COLO668 (cell line): ENCODE measurements around the gene SLC14A1.

Experiments
- DNase-seq: peaks from one replicate; lab custom pipeline; 2025; ENCODE audit not compliant: unreplicated experiment; lab: John Stamatoyannopoulos, UW

The SLC14A1 gene

GRCh38 chr18:45719106-45719505 lies 4.9 kb upstream of the SLC14A1 start:
- no peak for DNase-seq

GRCh38 chr18:45722899-45723298 lies 1.1 kb upstream of the SLC14A1 start:
- DNase-seq: peak; percentile 78

GRCh38 chr18:45724601-45725000 lies 620 bp downstream of the SLC14A1 start:
- no peak for DNase-seq

GRCh38 chr18:45725336-45725735 lies 1.4 kb downstream of the SLC14A1 start:
- no peak for DNase-seq

GRCh38 chr18:45726603-45727002 lies 2.6 kb downstream of the SLC14A1 start:
- DNase-seq: no peak

- DNase-seq: no peak
These were observed 3.1 kb downstream of the SLC14A1 start for GRCh38 chr18:45727068-45727467.

GRCh38 chr18:45728336-45729010 lies 4.5 kb downstream of the SLC14A1 start:
- DNase-seq: no peak

GRCh38 chr18:45730832-45731575 lies 7.0 kb downstream of the SLC14A1 start:
- no peak for DNase-seq

GRCh38 chr18:45731716-45732115 lies 7.7 kb downstream of the SLC14A1 start:
- no peak for DNase-seq

- DNase-seq: no peak
These were observed 9.6 kb downstream of the SLC14A1 start for GRCh38 chr18:45733535-45733934.

GRCh38 chr18:45734505-45734904 lies 10.5 kb downstream of the SLC14A1 start:
- DNase-seq: no peak

GRCh38 chr18:45734944-45735343 lies 11.0 kb downstream of the SLC14A1 start:
- no peak for DNase-seq

GRCh38 chr18:45738660-45739059 lies 14.7 kb downstream of the SLC14A1 start:
- DNase-seq: no peak

- DNase-seq: no peak
These were observed 15.3 kb downstream of the SLC14A1 start for GRCh38 chr18:45739268-45739667.

GRCh38 chr18:45739848-45740247 lies 15.9 kb downstream of the SLC14A1 start:
- no peak for DNase-seq

- DNase-seq: no peak
These were observed 17.1 kb downstream of the SLC14A1 start for GRCh38 chr18:45741056-45741455.

- DNase-seq: no peak
These were observed 22.0 kb downstream of the SLC14A1 start for GRCh38 chr18:45745817-45746461.

- no peak for DNase-seq
These were observed 24.5 kb downstream of the SLC14A1 start for GRCh38 chr18:45748501-45748900.

- no peak for DNase-seq
These were observed 26.1 kb downstream of the SLC14A1 start for GRCh38 chr18:45749918-45750689.

- DNase-seq: no peak
These were observed 27.8 kb downstream of the SLC14A1 start for GRCh38 chr18:45751766-45752165.

- no peak for DNase-seq
These were observed 28.7 kb downstream of the SLC14A1 start for GRCh38 chr18:45752681-45753080.
